HEK293 (cell line): ENCODE measurements around the gene IPO5.
A peak's percentile ranks its signal among the peaks of the same experiment; 100 is the strongest.

Source experiments
- CTCF ChIA-PET: fragments of 350-600 bp; formaldehyde crosslinking; extraction: SDS; loops from one replicate; lab custom pipeline; 2021; ENCODE audit warnings: antibody characterized with exemption; lab: Yijun Ruan, JAX
- POLR2A ChIA-PET: fragments of 300-600 bp; formaldehyde crosslinking; extraction: SDS; loops from one replicate; lab custom pipeline; 2020; ENCODE audit warnings: antibody characterized with exemption, inconsistent platforms; lab: Yijun Ruan, JAX
- H3K27ac ChIP-seq: fragments of 200-500 bp; sonication (Bioruptor generic); 2 replicates; pipeline ENCODE4 v1.5.1; 2014; ENCODE audit warnings: low read depth, low read length, control low read depth, inconsistent platforms; ENCODE audit errors: extremely low read depth
- H3K36me3 ChIP-seq, 2 experiments: fragments of 200-500 bp in 1 of 2; sonication (Bioruptor generic) in 1 of 2; 1 replicate in 1 of 2; 2 replicates in 1 of 2; pipeline ENCODE4 v1.5.1; 2014 to 2017; ENCODE audit warnings: inconsistent platforms in 2 of 2, low read length in 2 of 2; ENCODE audit not compliant: control insufficient read depth in 2 of 2, insufficient read depth in 1 of 2
- H3K4me1 ChIP-seq: fragments of 200-500 bp; sonication (Bioruptor generic); 2 replicates; pipeline ENCODE4 v1.5.1; 2014; ENCODE audit warnings: mild to moderate bottlenecking, low read length, inconsistent platforms; ENCODE audit not compliant: control insufficient read depth, insufficient read depth
- H3K4me3 ChIP-seq: 2 replicates; pipeline ENCODE4 v1.5.1; 2011; ENCODE audit warnings: low read depth, mild to moderate bottlenecking, control low read depth, low read length, moderate library complexity
- H3K9me3 ChIP-seq: fragments of 200-500 bp; sonication (Bioruptor generic); 2 replicates; pipeline ENCODE4 v1.5.1; 2014; ENCODE audit warnings: low read depth, low read length, inconsistent platforms; ENCODE audit not compliant: control insufficient read depth, insufficient read depth
- GLI2 ChIP-seq: fragments of 450-650 bp; formaldehyde crosslinking; IDR thresholded peaks from 2 replicates; pipeline ENCODE4; 2017; ENCODE audit warnings: missing biosample characterization, missing genetic modification characterization, low read depth, borderline replicate concordance
- MYNN ChIP-seq: fragments of 450-650 bp; formaldehyde crosslinking; IDR thresholded peaks from 2 replicates; pipeline ENCODE4 v1.5.1; 2016; ENCODE audit warnings: missing biosample characterization, missing genetic modification characterization, borderline replicate concordance
- YY1 ChIP-seq: fragments of 450-650 bp; formaldehyde crosslinking; IDR thresholded peaks from 2 replicates; pipeline ENCODE4 v1.5.1; 2018; ENCODE audit warnings: missing biosample characterization, missing genetic modification characterization
- ZBTB1 ChIP-seq: fragments of 450-650 bp; formaldehyde crosslinking; IDR thresholded peaks from 2 replicates; pipeline ENCODE4 v1.5.1; 2016; ENCODE audit warnings: missing biosample characterization, missing genetic modification characterization
- ZNF10 ChIP-seq: fragments of 450-650 bp; formaldehyde crosslinking; IDR thresholded peaks from 2 replicates; pipeline ENCODE4 v1.5.1; 2017; ENCODE audit warnings: missing biosample characterization, missing genetic modification characterization
- ZNF114 ChIP-seq: fragments of 450-650 bp; formaldehyde crosslinking; IDR thresholded peaks from 2 replicates; pipeline ENCODE4 v1.5.0; 2017; ENCODE audit warnings: missing biosample characterization, missing genetic modification characterization
- ZNF2 ChIP-seq: fragments of 450-650 bp; formaldehyde crosslinking; IDR thresholded peaks from 2 replicates; pipeline ENCODE4 v1.5.1; 2016; ENCODE audit warnings: missing biosample characterization, missing genetic modification characterization
- ZNF223 ChIP-seq: fragments of 450-650 bp; formaldehyde crosslinking; IDR thresholded peaks from 2 replicates; pipeline ENCODE4 v1.5.1; 2016; ENCODE audit warnings: missing biosample characterization, missing genetic modification characterization
- ZNF24 ChIP-seq: fragments of 450-650 bp; formaldehyde crosslinking; IDR thresholded peaks from 2 replicates; pipeline ENCODE4 v1.5.1; 2016; ENCODE audit warnings: missing biosample characterization, missing genetic modification characterization
- ZNF549 ChIP-seq: fragments of 450-650 bp; IDR thresholded peaks from 2 replicates; pipeline ENCODE4 v1.5.1; 2018; ENCODE audit warnings: missing biosample characterization, missing genetic modification characterization, mild to moderate bottlenecking, inconsistent platforms, moderate library complexity
- ZNF596 ChIP-seq: fragments of 450-650 bp; IDR thresholded peaks from 2 replicates; pipeline ENCODE4 v1.5.0; 2018; ENCODE audit warnings: missing biosample characterization, mild to moderate bottlenecking, missing genetic modification characterization, moderate library complexity
- ZNF600 ChIP-seq: fragments of 450-650 bp; formaldehyde crosslinking; IDR thresholded peaks from 2 replicates; pipeline ENCODE4 v1.5.1; 2016; ENCODE audit warnings: missing biosample characterization, missing genetic modification characterization
- ZNF626 ChIP-seq: fragments of 450-650 bp; sonication (Bioruptor Pico); formaldehyde crosslinking; IDR thresholded peaks from 2 replicates; pipeline ENCODE4 v1.5.1; 2018; ENCODE audit warnings: missing biosample characterization, missing genetic modification characterization, inconsistent platforms
- ZNF654 ChIP-seq: fragments of 450-650 bp; formaldehyde crosslinking; IDR thresholded peaks from 2 replicates; pipeline ENCODE4 v1.5.1; 2016; ENCODE audit warnings: low read depth, missing biosample characterization, missing genetic modification characterization
- ZNF660 ChIP-seq: fragments of 450-650 bp; IDR thresholded peaks from 2 replicates; pipeline ENCODE4 v1.5.1; 2018; ENCODE audit warnings: missing biosample characterization, mild to moderate bottlenecking, missing genetic modification characterization
- ZNF747 ChIP-seq: fragments of 450-650 bp; formaldehyde crosslinking; IDR thresholded peaks from 2 replicates; pipeline ENCODE4 v1.5.1; 2016; ENCODE audit warnings: missing biosample characterization, missing genetic modification characterization
- ZSCAN5A ChIP-seq: fragments of 450-650 bp; formaldehyde crosslinking; IDR thresholded peaks from 2 replicates; pipeline ENCODE4 v1.5.1; 2016; ENCODE audit warnings: missing biosample characterization, missing genetic modification characterization

The IPO5 gene

GRCh38 chr13:97953376-97953970, at the start of gene IPO5:
Gene IPO5, plus strand, starts transcription at chr13:97953675. Its CDS starts 23,022 bp downstream, at chr13:97976697.
- Histone ChIP-seq H3K9me3 (no peaks in the 10 kb centered on the region), H3K4me3 (no peak within 1 kb of the TSS), H3K27ac (no peak within 1 kb of the TSS), H3K36me3 (no peaks in the 10 kb centered on the region), H3K4me1 (no peaks in the 10 kb centered on the region)
- ChIA-PET POLR2A (no interaction called here), CTCF (interaction anchor here (0.6 kb wide), 2 partner anchors 542 to 704 kb away, joined by 3 read pairs; no protein-coding TSS in a partner anchor)
- TF ChIP-seq ZNF2, result no peak
- no peak for TF ChIP-seq ZNF600 (tag by site-specific recombination)
- no peak for TF ChIP-seq ZNF10 (tag by site-specific recombination)
- no peak for TF ChIP-seq ZNF114 (tag by site-specific recombination)

- CTCF ChIA-PET, result interaction anchor here (0.8 to 2.7 kb wide), 3 partner anchors 8 to 64 kb away, joined by 3 to 13 read pairs (median 4); no protein-coding TSS in a partner anchor
- Histone ChIP-seq H3K36me3 (no peaks in the 10 kb centered on the region), H3K4me1 (no peaks in the 10 kb centered on the region), H3K9me3 (no peaks in the 10 kb centered on the region), H3K4me3 (no peak overlapping the region)
- POLR2A ChIA-PET, result no interaction called here
- TF ChIP-seq ZNF223 (tag by site-specific recombination) (no peak), YY1 (tag by site-specific recombination) (no peak), ZNF596 (tag by site-specific recombination) (no peak), ZNF660 (tag by site-specific recombination) (no peak), ZNF626 (tag by site-specific recombination) (no peak), MYNN (tag by site-specific recombination) (no peak), ZBTB1 (no peak), GLI2 (no peak), ZNF747 (tag by site-specific recombination) (no peak)
- TF ChIP-seq, all 188 proteins: peak for 0
- H3K27ac ChIP-seq, result no peak overlapping the region
Measured at GRCh38 chr13:97904059-97904458, 49.4 kb upstream of the IPO5 start.

- no peaks in the 10 kb centered on the region for H3K4me1 ChIP-seq
- H3K4me3 ChIP-seq, result no peak overlapping the region
- POLR2A ChIA-PET, result no interaction called here
- H3K27ac ChIP-seq, result no peak overlapping the region
- H3K36me3 ChIP-seq, result no peaks in the 10 kb centered on the region
- no peaks in the 10 kb centered on the region for H3K9me3 ChIP-seq
- no peak for TF ChIP-seq ZNF114 (tag by site-specific recombination)
- TF ChIP-seq ZSCAN5A (tag by site-specific recombination), result no peak
- no peak for TF ChIP-seq ZNF747 (tag by site-specific recombination)
- TF ChIP-seq ZNF2, result no peak
- TF ChIP-seq ZNF24 (tag by site-specific recombination), result no peak
- CTCF ChIA-PET, result no interaction called here
Measured at GRCh38 chr13:97905517-97905916, 48.0 kb upstream of the IPO5 start.

- ChIA-PET POLR2A (no interaction called here), CTCF (interaction anchor here (0.6 to 2.7 kb wide), 17 partner anchors 9 to 1205 kb away, joined by 3 to 13 read pairs (median 4); no protein-coding TSS in a partner anchor)
- H3K27ac ChIP-seq, result no peak overlapping the region
- H3K9me3 ChIP-seq, result no peaks in the 10 kb centered on the region
- no peaks in the 10 kb centered on the region for H3K36me3 ChIP-seq
- H3K4me1 ChIP-seq, result no peaks in the 10 kb centered on the region
- no peak overlapping the region for H3K4me3 ChIP-seq
- TF ChIP-seq ZNF654 (0 out of 2 replicates have a peak, but pooled peaks have one; percentile 10), ZNF549 (tag by site-specific recombination) (no peak)
Measured at GRCh38 chr13:97911311-97912138, 42.0 kb upstream of the IPO5 start.
